GM12875 (cell line): ENCODE data around the gene SUN1.

ENCODE experiments used
- H3K4me3 ChIP-seq: one replicate; pipeline ENCODE4 v1.5.1; 2011; ENCODE audit warnings: low read depth, low read length, control low read depth
- CTCF ChIP-seq: IDR thresholded peaks from 2 replicates; pipeline ENCODE4 v1.5.1; 2011; ENCODE audit warnings: low read depth, mild to moderate bottlenecking, control low read depth, inconsistent platforms, low read length, moderate library complexity, borderline replicate concordance; ENCODE audit not compliant: insufficient read depth

SUN1 gene

GRCh38 chr7:860149-860548 lies 27.9 kb downstream of the SUN1 start:
- TF ChIP-seq CTCF: no peak
- H3K4me3 ChIP-seq: no peak overlapping the region

- H3K4me3 ChIP-seq: no peak overlapping the region
- TF ChIP-seq CTCF: no peak
These were observed 28.9 kb downstream of the SUN1 start for GRCh38 chr7:861222-861621.

GRCh38 chr7:862157-862556 lies 29.9 kb downstream of the SUN1 start:
- no peak overlapping the region for H3K4me3 ChIP-seq
- no peak for TF ChIP-seq CTCF

- no peak overlapping the region for H3K4me3 ChIP-seq
- no peak for TF ChIP-seq CTCF
These were observed 30.8 kb downstream of the SUN1 start for GRCh38 chr7:863106-863505.

- no peak overlapping the region for H3K4me3 ChIP-seq
- TF ChIP-seq CTCF: no peak
These were observed 33.6 kb downstream of the SUN1 start for GRCh38 chr7:865921-866320.

- H3K4me3 ChIP-seq: no peak overlapping the region
- TF ChIP-seq CTCF: no peak
These were observed 34.7 kb downstream of the SUN1 start for GRCh38 chr7:867001-867405.

- no peak for TF ChIP-seq CTCF
- no peak overlapping the region for H3K4me3 ChIP-seq
These were observed 35.3 kb downstream of the SUN1 start for GRCh38 chr7:867406-868188.
